ENCODE results near the gene SLC28A3.
"Not testable (repeated sequence)": the region's sequence is repeated elsewhere in the genome, so short reads cannot be mapped to it uniquely, and the experiment has no call there.

DNA sequence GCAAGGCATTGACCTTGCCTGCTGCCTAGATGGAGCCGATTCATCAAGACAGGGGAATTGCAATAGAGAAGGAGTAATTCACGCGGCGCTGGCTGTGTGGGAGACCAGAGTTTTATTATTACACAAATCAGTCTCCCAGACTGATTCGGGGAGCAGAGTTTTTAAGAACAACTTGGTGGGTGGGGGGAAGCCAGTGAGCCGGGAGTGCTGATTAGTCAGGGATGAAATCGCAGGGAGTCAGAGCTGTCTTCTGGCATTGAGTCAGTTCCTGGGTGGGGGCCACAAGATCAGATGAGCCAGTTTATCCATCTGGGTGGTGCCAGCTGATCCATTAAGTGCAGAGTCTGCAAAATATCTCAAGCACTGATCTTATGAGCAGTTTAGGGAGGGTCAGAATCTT lies 49.7 kb upstream of the SLC28A3 start:
- TF ChIP-seq EP300, POLR2A (IDR thresholded peaks at IDR 0.05): not testable (repeated sequence)
- TF ChIP-seq, protein P1, sequence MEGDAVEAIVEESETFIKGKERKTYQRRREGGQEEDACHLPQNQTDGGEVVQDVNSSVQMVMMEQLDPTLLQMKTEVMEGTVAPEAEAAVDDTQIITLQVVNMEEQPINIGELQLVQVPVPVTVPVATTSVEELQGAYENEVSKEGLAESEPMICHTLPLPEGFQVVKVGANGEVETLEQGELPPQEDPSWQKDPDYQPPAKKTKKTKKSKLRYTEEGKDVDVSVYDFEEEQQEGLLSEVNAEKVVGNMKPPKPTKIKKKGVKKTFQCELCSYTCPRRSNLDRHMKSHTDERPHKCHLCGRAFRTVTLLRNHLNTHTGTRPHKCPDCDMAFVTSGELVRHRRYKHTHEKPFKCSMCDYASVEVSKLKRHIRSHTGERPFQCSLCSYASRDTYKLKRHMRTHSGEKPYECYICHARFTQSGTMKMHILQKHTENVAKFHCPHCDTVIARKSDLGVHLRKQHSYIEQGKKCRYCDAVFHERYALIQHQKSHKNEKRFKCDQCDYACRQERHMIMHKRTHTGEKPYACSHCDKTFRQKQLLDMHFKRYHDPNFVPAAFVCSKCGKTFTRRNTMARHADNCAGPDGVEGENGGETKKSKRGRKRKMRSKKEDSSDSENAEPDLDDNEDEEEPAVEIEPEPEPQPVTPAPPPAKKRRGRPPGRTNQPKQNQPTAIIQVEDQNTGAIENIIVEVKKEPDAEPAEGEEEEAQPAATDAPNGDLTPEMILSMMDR (IDR thresholded peaks at IDR 0.05) = not testable (repeated sequence)

Data from upper lobe of left lung (tissue), 4 donors.